AG10803 (cell line): ENCODE data around the gene SLC30A10.
"Not testable (repeated sequence)": the region's sequence is repeated elsewhere in the genome, so short reads cannot be mapped to it uniquely, and the experiment has no call there.

Experiments used
- DNase-seq: peaks from one replicate; pipeline ENCODE4 v3.0.0; 2010; ENCODE audit warnings: low read depth
- H3K4me3 ChIP-seq: 2 replicates; pipeline ENCODE4 v1.5.1; 2011; ENCODE audit warnings: mild to moderate bottlenecking, low read length, control low read depth
- TF ChIP-seq, protein P1 (sequence below): conservative IDR thresholded peaks from 2 replicates; pipeline ENCODE4 v1.5.1; 2011; ENCODE audit warnings: mild to moderate bottlenecking, low read length, control low read depth, inconsistent platforms

The SLC30A10 gene

DNA sequence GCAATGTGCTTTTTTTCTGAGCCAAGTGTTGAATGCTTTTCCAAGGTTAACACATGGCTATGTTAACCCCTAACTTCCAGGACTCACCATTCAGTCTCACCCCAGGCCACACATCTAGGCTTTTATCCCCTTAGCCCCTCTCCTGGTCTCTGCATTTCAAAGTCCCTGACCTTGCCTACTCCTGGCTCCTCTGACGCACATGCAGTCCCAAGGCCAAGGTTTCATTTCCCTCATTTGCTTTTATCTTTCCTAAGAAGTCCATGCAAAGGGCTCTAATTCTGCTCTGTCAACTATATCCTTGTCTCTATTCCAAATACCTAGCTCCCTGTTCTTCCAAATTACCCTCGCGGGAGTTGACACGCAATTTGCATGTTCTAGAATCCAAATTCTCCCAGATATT lies 25.4 kb downstream of the SLC30A10 start:
- H3K4me3 ChIP-seq: no peak overlapping the region
- no peak for DNase-seq
- TF ChIP-seq, protein P1, sequence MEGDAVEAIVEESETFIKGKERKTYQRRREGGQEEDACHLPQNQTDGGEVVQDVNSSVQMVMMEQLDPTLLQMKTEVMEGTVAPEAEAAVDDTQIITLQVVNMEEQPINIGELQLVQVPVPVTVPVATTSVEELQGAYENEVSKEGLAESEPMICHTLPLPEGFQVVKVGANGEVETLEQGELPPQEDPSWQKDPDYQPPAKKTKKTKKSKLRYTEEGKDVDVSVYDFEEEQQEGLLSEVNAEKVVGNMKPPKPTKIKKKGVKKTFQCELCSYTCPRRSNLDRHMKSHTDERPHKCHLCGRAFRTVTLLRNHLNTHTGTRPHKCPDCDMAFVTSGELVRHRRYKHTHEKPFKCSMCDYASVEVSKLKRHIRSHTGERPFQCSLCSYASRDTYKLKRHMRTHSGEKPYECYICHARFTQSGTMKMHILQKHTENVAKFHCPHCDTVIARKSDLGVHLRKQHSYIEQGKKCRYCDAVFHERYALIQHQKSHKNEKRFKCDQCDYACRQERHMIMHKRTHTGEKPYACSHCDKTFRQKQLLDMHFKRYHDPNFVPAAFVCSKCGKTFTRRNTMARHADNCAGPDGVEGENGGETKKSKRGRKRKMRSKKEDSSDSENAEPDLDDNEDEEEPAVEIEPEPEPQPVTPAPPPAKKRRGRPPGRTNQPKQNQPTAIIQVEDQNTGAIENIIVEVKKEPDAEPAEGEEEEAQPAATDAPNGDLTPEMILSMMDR: no peak

DNA sequence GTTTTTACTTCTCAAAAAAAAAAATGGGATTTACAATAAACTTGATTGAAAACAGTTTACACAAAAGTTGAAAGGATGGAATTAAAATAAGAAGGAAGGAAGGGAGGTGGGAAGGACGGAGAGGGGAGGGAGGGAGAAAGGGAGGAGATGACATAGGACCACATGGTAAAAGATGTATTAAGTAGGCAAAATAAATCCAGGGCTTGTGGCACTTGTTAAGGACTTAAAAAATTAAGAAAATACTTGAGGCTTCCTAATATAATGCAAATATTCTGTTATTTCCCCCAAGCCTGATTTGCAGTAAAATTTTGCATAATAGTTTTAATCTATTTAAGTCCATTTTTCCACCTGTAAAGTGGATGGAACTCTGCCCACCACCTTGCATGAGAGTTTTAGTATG lies 27.5 kb downstream of the SLC30A10 start:
- TF ChIP-seq, protein P1: no peak
- DNase-seq: no peak
- no peak overlapping the region for H3K4me3 ChIP-seq

DNA sequence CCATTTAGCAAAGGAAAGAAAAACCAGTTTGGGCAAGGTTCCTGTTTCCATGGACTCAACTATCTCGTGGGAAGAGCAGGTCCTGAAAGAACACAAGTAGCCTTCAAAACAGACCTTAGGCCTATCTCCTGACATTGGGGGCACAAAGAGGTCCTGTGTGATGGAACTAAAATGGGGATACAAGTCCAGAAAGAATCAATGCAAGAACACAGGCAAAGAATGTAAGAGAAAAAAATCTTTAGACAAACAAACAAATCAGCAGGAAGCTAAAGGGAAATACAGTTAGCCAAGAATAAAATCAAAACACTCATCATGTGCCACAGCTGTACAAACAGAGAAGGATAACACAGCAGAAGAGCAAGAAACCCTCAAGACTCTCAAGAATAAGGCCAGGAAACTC lies 28.2 kb downstream of the SLC30A10 start:
- no peak overlapping the region for H3K4me3 ChIP-seq
- DNase-seq: no peak
- TF ChIP-seq, protein P1: no peak

DNA sequence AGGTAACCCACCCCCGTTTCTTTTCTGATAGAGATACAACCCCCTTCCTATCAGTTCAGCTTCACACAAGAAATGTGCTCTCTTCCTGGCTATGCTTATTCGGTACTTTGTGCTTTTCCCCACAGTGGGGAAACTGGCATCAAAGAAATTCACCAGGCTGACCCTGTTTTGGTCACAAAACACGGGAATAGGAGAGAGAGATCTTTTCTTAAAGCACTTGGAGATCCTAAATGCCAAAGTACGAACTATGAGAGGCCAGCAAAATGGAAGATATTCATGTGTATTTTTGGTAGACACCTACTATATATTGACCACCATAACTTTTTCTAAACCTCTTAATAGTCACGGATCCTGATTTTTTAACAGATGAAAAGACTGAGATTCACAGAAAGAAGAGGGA lies 30.0 kb downstream of the SLC30A10 start:
- H3K4me3 ChIP-seq: no peak overlapping the region
- no peak for DNase-seq
- TF ChIP-seq, protein P1: no peak

DNA sequence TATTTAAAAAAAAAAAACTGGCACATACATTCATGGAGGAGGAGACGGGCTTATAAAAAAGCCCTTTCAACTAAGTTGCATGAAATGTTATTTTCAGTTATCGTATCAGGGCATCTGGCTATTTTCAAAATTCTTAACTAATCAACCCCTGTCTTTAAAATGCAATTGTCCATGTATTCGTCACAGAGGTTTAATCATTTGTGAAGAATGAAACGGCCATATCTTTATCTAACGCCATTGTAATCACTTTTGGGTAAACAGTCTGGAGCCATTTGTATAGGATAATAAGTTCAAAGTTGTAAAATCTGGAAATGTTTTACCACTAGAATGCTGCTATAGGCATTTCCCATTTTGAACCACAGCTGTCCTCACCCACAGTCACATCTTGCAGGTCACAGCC lies 30.4 kb downstream of the SLC30A10 start:
- TF ChIP-seq, protein P1: no peak

DNA sequence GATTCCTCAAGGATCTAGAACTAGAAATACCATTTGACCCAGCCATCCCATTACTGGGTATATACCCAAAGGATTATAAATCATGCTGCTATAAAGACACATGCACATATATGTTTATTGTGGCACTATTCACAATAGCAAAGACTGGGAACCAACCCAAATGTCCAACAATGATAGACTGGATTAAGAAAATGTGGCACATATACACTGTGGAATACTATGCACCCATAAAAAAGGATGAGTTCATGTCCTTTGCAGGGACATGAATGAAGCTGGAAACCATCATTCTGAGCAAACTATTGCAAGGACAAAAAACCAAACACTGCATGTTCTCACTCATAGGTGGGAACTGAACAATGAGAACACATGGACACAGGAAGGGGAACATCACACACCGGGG lies 36.1 kb downstream of the SLC30A10 start:
- H3K4me3 ChIP-seq, DNase-seq: not testable (repeated sequence)

More for the DNA sequence above, 30.4 kb downstream of the SLC30A10 start:
- DNase-seq: no peak
- no peak overlapping the region for H3K4me3 ChIP-seq

DNA sequence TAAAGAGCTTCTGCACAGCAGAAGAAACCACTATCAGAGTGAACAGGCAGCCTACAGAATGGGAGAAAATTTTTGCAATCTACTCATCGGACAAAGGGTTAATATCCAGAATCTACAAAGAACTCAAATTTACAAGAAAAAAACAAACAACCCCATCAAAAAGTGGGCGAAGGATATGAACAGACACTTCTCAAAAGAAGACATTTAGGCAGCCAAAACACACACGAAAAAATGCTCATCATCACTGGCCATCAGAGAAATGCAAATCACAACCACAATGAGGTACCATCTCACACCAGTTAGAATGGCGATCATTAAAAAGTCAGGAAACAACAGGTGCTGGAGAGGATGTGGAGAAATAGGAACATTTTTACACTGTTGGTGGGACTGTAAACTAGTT lies 36.5 kb downstream of the SLC30A10 start:
- H3K4me3 ChIP-seq, DNase-seq: not testable (repeated sequence)

DNA sequence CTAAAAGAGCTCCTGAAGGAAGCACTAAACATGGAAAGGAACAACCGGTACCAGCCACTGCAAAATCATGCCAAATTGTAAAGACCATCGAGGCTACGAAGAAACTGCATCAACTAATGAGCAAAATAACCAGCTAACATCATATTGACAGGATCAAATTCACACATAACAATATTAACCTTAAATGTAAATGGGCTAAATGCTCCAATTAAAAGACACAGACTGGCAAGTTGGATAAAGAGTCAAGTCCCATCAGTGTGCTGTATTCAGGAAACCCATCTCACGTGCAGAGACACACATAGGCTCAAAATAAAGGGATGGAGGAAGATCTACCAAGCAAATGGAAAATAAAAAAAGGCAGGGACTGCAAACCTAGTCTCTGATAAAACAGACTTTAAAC lies 39.7 kb downstream of the SLC30A10 start:
- not testable (repeated sequence) for H3K4me3 ChIP-seq

DNA sequence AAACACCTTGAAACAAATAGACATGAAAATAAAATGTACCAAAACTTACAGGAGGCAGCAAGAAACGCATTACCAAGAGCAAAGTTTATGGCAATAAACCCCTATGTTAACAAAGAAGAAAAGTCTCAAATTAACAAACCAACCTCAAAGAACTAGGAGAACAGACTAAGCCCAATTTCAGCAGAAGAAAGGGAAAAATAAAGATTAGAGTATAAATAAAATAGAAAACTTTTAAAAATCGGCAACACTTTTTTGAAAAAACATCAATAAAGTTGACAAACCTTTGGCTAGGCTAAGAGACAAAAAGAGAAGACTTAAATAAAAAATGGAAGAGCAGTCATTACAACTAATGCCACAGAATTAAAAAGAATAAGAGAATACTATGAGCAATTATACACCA lies 42.7 kb downstream of the SLC30A10 start:
- DNase-seq: no peak
- no peak overlapping the region for H3K4me3 ChIP-seq
- TF ChIP-seq, protein P1: no peak

More for the DNA sequence above, 39.7 kb downstream of the SLC30A10 start:
- DNase-seq: not testable (repeated sequence)
